Measurements from ENCODE around the gene LY86.
"Not testable (repeated sequence)": the region's sequence is repeated elsewhere in the genome, so short reads cannot be mapped to it uniquely, and the experiment has no call there.

Gene LY86

DNA sequence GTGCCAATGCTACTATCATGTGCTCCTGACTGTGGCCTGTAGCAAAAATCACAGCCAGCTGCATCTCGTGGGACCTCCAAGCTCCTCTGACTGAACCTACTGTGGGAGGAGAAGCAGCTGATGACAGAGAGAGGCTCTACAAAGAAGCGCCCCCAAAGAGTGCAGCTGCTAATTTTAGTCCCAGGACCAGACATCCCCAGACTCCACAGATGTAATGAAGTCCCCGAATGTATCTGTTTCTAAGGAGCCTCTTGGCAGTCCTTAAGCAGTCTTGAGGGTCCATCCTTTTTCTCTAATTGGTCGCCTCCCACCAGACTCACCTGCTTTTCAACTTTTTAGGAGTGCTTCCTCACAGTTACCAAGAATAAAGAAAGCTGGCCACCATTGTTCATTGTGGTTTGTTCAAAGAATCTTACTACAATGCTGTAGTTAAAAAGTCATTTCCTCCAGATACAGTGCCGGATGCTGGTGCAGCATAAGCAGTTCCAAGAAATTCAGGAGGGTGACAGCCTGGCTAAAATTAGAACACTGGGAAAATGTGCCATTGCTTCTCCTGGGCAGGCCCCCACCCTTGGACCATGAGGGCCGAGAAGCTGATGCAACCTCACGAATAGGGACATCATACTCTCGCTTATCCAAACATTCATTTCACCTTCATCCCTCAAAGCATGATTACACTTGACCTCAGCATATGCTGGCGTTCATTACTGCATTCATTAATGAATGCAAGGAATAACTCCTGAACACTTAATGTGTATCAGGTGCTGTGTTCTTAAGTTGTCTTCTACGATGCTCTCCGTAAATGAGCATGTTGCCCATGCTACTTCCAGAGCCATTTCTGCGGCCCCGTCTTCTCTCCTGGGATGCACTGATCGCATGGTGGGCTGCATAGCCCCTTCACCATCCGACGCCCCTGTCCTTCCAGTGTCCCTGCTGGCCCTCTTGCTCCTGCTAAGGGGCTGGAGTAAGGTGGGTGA is 66.4 kb downstream of the LY86 start:
- no peak for DNase-seq (ENCODE audit: low spot score)

DNA sequence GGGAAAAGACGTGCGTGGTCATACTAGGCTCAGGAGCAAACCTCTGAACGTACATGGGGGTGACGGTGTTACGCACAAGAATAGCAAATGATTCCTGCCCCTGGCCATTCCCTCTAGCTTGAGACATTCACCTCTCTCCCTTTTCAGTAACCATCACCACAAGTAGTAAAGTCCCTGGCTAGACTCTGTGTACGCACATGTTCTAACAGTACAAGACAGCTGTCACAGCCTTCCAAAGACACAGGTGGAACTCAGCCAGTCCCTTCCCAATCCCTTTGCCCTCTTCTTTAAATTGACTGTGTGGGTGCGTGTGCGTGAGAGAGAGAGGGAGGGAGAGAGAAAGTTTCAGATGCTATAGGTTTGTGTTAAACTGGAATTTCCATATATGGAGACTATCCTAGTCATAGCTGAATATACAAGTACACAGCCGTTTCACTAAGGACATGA is 67.3 kb downstream of the LY86 start:
- DNase-seq (ENCODE audit: low spot score): no peak

DNA sequence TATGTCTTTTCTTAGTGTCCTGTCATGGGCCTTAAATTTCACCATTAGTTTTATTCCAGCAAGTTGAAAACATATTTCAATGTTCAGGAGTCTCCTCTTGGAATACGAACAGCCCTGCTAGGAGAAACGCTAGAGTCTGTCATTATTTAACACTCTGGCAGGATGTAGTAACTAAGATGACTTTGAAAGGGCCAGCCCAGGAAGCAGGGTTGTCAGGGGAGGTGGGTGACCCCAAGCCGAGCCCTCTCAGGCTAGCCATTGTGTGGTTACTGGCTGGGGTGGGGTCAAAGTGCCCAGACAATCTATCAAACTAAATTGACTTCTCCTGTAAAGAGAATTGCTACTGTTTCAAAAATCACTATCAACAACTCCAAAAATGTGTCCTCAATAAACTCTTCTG is 67.8 kb downstream of the LY86 start:
- no peak for DNase-seq (ENCODE audit: low spot score)

DNA sequence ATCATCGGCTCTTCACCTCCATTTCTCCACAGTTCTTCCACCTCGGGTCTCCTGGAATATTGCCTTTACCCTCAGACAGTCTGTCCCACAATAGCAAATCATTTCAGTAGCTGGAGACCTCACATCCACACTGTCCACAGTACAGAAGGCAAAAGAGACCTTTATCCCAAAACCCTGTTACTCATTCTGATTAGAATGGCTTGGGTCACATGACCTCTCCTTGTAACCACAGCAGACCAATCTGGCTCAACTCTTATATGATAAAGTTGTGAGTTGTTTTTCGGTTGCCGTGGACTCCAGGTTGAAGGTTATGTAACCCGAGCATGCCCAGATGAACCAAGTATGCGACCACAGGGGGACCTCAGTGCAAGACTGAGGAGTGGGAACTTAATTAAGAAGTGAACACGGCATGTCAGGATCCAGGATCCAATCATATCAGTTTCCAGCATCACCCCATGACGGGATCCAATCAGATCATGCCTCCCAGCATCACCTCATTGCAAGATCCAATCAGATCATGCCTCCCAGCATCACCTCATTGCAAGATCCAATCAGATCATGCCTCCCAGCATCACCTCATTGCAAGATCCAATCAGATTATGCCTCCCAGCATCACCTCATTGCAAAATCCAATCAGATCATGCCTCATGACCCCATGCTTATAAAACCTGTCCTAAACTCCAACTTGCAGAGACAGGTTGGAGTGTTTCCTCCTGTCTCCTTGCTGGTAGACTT is 68.7 kb downstream of the LY86 start:
- no peak for DNase-seq (ENCODE audit: low spot score)

DNA sequence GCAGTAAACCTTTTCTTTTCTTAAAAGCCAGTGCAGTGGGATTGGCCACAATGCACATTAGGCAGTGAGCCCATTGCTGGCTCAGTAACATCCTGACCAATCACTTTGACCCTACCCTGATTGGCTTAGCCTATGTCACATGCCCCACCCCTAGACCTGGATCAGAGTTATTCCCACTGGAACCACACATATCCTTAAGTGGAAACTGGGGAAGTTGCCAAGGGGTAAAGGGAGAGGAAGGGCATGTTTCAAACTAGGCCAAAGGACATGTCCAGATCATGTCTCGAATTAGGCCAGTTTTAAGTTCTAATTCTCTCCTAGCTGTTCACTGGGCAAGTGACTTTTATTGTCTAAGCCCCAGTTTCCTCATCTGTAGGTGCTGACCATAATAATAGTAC is 69.3 kb downstream of the LY86 start:
- DNase-seq (ENCODE audit: low spot score): no peak

DNA sequence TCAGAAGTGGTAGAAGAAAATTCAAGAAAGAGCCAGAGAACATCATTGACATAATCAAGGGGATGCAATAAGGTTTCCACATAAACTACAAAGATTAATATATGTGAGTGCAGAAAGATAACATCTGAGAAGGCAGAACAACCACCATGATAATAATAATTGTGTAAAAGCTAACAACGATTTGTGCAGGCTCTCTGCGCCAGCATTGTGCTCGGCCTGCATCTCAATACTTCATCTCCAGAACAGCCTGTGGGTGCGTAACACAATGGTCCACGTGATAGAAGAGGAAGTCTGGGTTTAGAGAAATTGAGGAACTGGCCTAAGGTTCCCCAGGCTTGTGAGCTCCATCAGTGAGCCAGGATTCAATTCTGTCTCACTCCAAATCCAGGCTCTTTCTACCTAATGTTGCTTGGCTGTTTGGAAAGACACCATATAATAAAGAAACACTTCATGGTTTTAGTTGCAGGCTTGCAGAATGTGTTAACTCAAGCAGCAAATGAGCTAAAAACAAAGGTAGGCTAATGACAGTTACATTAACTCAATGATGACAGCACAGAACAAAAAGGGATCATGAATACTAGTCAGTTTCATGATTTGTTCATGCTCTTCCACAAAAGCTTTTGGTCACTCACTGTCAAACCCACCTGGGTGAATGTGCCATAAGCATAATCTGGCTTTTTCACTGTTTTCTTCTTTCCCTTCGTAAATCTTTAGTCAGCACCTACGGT is 71.2 kb downstream of the LY86 start:
- no peak for DNase-seq (ENCODE audit: low spot score)

GRCh38 chr6:6660339-6661045 is 72.0 kb downstream of the LY86 start:
- DNase-seq (ENCODE audit: low spot score): no peak

GRCh38 chr6:6661191-6661590 is 72.7 kb downstream of the LY86 start:
- DNase-seq (ENCODE audit: low spot score): no peak

DNA sequence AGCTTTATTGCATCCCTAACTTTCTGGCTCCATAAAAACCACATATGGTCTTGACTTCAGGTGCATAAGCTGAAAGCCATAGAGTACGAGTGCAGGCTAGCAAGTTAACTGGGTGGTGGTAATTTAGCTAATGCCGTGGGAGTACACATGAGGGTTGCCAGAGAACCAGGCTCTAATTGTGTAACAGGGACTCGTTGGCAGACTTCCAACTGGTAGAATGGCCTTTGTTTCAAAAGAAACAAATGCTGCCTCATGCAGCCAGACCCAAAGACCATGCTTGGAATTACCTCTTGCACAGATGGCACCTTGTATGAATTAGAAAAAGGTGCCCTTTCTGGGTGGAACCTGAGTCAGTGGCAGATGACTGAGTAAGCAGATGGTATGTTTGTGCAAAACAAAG is 73.2 kb downstream of the LY86 start:
- DNase-seq (ENCODE audit: low spot score): peak; percentile 58

DNA sequence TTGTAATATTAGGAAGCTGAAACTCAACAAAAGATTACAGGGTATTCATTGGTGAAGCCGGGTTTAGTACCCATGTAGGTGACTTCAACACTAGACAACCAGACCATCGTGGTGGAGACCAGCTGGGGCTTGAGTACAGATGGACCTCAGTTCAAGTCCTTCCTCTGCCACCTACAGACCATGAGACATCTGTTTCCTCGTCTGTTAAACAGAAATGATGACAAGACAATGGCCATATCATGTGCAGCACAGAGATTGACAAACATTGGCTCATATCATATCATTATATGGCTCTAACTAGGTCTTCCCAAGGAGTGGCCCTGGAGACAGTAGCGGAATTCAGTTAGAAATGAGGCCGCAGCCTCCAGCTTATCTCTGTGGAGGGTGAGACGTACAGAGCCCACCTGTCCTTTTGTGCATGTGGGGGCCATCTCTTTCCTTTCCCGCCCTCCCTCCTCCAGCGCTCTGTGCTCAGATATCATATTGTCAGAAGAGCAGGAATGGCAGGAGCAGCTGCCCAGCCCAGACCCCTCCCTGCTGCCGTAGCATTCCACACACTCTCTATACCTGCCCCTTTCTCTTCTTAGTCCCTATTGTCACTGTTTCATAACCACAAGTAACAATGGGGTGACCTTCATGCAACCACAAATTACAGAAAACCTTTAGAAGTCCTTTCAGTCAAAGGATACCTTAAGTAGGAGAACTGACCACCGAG is 75.1 kb downstream of the LY86 start:
- no peak for DNase-seq (ENCODE audit: low spot score)

DNA sequence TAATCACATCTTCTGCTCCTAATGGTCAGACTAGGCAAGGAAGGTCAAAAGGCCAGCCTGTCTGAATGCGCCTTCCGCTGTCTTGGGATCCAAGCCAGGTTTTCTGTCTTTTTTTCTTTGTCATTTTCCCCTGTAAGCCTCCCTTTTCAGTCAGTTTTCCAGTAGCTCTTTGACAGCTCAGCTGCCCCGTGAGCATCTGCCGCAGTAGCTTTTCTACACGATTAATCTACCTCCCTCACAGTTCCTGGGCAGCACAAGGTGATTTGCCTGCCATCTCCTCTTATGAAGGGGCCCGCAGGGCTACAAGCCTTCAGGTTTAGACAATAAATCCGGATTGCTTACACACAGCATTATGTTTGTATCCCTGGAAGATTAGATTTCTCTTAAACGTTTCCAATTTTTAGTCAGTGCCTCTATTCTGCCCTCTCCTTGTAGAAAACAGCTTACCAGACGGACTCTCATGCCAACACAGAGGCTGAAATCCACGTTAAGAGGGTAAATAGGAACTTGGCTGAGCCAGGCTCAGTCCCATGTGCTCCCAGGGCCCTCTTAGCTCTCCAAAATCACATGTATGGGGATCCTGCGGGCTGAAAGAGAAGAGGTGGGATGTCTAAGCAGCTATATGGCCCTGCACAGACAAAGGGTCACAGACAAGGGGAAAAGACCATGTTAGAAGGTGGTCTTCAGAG is 77.2 kb downstream of the LY86 start:
- DNase-seq (ENCODE audit: low spot score): peak; percentile 77

GRCh38 chr6:6670150-6670549 is 81.6 kb downstream of the LY86 start:
- DNase-seq (ENCODE audit: low spot score): not testable (repeated sequence)

GRCh38 chr6:6674872-6675271 is 86.4 kb downstream of the LY86 start:
- DNase-seq (ENCODE audit: low spot score): no peak

DNA sequence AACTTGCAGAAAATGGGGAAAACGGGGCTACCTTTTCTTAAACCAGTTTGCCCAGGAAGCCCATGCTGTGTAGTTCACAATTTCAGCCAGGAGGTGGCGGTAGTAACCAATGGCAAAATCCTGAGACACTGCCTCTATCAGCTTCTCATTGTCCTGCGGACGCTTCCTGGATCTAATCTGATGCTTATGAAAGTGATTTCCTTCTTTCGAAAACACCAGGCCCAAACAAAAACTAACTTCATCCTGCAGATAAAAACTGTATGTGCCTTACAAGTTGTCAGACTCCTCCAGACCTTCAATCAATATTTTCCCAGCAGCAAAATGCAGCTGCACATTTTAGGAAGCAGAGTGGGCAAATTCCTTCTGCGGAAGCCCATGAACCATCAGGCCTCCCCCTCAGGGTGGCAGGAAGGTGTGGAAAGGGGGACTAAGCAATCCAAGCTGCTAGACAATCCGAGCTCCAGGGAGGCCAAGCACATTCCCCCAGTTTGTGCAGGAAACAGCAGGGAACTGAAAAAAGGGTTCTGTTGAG is 88.5 kb downstream of the LY86 start:
- peak; percentile 83 for DNase-seq (ENCODE audit: low spot score)

DNA sequence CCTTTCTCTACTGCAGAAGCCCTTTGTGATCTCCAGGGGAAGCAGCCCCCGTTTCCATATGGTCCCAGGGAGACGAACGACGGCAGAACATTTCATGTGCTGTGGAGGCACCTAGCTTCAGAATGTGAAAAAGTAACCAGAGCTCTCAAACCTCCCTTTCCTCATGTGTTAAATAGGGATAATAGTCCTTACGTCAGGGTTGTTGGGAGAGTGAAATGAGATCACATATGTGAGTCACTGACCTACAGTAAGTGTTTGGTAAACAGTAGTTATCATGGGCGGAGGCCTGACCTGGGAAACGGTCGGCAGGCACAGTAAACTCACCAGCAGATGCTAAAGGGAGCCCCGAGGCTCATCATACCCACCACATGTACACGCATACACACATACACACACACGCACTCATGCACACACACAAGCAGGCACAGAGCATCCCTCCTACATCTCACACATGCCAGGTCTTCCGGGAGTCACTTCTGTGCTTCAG is 89.7 kb downstream of the LY86 start:
- DNase-seq (ENCODE audit: low spot score): no peak

DNA sequence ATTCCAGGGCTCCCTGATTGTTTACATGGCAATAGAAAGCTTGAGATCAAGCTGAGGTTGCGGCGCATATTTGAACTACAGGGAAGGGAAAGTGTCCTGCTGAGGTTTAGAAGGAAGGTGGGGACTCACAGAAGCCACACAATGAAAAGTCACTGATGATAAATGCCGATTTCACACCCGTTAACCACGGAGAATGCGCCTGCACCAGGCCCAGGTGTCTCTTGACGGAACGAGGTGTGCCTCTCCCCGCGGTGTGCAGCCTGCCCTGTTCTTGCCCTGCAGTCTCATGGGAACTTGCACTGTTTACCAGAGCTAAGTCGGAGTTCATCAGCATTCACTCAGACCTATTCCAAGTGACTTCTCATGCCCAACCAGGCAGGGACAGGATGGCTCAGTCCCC is 90.3 kb downstream of the LY86 start:
- no peak for DNase-seq (ENCODE audit: low spot score)

DNA sequence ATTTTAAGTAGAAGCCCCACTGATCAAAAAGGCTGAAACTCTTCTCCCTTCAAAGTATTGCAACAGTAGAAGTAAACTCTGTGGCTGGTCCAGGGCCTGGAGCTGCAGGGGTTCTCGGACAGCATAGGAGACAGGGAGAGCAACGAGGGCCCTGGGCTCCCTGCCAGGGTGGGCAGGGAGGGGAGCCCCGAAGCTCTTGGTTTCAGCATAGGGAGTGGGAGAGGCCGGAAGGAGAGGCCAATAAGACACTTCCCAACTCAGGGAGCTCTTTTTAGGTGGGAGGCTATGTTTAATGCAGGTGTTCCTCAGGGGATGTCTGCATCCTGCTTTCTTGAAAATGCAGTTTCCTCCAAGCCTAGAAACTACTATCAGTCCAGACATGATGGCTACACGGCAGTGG is 91.1 kb downstream of the LY86 start:
- no peak for DNase-seq (ENCODE audit: low spot score)

GRCh38 chr6:6680526-6680925 is 92.0 kb downstream of the LY86 start:
- no peak for DNase-seq (ENCODE audit: low spot score)

GRCh38 chr6:6681075-6681849 is 92.7 kb downstream of the LY86 start:
- DNase-seq (ENCODE audit: low spot score): no peak

Measured in D341Med (cell line).